SK-N-DZ (cell line): ENCODE data around the gene NIBAN1.
A peak's percentile ranks its signal among the peaks of the same experiment; 100 is the strongest.
"Not testable (repeated sequence)": the region's sequence is repeated elsewhere in the genome, so short reads cannot be mapped to it uniquely, and the experiment has no call there.

ENCODE experiments used
- DNase-seq: peaks from one replicate; pipeline ENCODE4 v3.0.0-alpha.2; 2015; ENCODE audit warnings: low spot score

Gene NIBAN1

GRCh38 chr1:184973272-184974055 lies 844 bp downstream of the NIBAN1 start:
- DNase-seq = peak; percentile 17

- DNase-seq = no peak
Observed at GRCh38 chr1:184972315-184973055, 1.8 kb downstream of the NIBAN1 start.

DNA sequence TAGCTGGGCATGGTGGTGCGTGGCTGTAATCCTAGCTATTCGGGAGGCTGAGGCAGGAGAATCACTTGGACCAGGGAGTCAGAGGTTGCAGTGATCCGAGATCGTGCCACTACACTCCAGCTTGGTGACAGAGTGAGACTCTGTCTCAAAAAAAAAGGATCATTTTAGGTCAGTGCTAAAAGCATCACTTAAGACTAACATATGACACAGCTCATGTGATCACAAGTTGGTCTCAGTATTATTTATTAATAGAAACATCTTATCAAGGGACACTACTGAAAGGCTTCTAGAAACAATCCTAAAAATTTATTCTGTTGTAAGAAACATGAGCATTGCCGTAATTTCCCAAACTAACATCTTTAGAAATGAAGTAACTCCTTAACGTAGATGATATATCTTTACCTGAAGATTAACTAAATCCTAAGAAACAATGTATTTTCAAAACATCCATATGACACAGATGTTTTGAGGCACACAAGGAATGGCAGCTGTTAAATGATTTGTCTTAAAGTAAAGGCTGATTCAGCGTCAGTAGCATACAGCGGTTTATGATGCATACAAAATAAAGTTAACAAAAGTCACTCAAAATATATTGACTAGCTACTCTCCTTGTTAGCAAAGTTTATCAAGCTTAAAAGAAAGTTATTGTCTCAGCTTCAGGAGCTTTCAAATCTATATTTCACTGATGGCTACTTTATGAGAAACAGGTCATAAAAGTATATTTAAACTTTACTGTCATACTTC lies 2.6 kb downstream of the NIBAN1 start:
- DNase-seq = no peak

GRCh38 chr1:184970691-184971161 lies 3.6 kb downstream of the NIBAN1 start:
- DNase-seq = no peak

- no peak for DNase-seq
Observed at GRCh38 chr1:184966989-184967388, 7.3 kb downstream of the NIBAN1 start.

DNA sequence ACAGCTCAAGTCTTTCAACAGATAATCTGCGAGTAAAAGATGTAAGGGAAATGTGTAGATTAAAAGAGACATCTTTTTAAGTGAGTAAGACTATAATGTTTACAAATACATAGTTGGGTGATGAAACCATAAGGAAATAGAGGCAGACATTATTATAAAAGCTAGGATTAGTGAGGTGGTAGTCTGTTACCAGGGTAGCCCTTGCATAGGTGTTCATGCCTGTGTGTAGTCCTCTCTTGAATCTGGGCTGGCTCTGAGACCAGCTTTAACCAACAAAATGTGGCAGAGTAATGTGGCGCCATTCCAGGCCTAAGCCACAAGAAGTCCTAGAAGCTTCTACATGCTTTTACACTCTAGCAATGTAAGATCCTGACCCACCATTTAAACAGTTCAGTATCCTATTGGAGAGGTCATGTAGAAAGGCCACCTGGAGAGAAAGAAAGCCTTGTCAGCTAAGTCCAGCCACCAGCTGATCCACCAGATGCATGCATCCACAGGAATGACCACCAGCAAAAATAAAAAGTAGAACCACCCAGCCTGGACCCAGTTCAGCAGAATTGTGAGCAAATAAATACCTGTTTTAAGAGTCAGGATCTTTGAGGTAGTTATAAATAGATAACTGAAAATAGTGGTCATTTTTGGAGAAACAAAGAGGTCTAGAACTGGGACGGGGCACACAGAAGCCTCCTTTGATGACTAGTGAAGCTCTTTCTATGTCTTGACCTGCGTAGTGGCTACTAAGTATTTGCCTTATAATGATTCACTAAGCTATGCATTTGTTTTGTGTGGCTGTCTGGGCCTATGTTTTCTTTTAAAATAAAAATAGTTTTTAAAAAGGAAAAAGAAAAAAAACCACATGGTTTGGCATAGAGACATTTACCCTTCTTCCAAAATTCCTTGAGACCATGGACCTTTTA lies 8.1 kb downstream of the NIBAN1 start:
- DNase-seq = no peak

GRCh38 chr1:184965439-184965838 lies 8.9 kb downstream of the NIBAN1 start:
- DNase-seq = no peak

DNA sequence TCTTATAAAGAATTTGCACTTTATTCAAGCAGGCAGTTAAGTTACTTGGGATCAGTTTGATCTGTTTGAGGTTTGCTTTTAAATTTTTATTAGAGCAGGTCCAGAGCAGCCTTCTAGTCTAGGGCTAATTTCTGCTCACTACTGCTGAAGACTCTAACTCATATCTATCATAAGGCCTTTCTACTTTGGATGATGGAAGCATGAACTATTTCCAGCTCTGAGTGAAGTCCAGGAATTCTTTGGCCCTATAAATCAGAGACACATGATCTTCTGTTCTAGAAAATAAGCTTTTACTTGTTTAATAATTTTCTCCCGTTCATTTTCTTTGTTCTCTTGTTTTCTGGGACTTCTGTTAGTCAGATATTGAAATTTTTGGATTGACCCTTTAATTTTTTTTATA lies 14.7 kb downstream of the NIBAN1 start:
- no peak for DNase-seq

DNA sequence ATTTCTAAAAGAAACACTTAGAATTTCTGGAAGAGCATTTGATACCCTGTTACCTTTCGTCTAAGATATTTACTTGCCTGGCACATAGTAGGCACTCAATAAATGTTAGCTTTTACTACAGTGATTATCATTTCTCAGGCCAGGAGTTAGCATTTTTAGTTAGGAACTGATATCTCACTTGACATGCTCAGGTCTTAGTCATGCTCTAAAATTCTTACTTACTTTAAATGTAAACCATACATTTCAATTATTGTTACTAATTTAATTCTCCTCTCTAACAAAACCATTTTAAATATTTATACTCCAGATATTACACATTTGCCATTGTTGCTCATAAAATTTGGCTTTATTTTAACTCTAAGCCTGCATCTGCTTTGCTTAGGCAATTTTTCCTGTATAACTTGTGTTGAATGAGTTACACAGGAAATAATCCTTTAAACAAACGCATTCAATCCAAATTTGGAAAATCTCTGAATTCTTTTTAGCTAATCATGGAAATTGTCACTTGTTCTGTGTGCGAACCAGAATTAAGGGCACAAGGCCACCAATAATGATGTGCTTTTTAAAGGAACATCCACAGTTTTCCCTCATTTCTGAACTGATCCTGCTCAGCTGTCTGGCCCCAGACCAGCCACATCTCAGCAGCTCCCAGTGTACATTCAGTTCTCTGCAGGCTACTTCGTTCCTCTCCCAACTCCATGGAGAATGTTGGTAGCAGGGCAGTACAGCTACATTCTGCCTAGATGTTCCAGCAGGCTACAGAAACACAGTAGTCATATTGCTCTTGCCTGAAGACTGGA lies 15.6 kb downstream of the NIBAN1 start:
- no peak for DNase-seq

GRCh38 chr1:184957901-184958300 lies 16.4 kb downstream of the NIBAN1 start:
- DNase-seq = not testable (repeated sequence)

DNA sequence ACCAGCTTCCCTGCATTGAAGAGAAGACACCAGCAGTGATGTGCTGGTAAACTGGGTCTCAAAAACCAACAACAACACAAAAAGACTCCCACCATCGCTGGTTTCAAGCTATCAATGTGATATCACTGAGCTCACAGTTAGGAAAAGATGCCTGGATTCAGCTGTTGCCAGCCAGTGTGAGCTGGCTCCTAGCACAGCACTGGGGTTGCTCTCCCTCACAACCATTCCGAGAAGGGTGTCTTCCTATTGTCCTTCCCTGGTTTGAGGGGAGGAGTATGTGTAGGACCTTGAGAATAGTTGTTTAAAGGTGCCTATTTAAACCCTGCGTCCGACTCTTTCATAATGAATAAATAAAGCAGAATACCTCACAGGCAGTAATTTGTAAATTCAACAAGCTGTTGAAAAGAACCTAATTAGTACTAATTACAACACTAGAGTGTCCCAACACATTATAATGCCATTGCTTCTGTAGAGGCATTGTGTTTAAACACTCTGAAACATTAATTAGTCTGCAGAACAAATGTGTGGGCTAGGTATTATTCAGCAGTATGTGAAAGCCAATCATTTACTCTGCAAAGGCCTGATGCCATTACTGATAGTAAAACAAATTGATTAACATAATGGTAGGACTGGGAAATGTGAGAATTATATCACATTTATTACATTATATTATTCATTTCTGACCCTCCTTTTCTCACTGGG lies 17.2 kb downstream of the NIBAN1 start:
- no peak for DNase-seq

GRCh38 chr1:184954232-184954995 lies 19.9 kb downstream of the NIBAN1 start:
- DNase-seq = no peak

DNA sequence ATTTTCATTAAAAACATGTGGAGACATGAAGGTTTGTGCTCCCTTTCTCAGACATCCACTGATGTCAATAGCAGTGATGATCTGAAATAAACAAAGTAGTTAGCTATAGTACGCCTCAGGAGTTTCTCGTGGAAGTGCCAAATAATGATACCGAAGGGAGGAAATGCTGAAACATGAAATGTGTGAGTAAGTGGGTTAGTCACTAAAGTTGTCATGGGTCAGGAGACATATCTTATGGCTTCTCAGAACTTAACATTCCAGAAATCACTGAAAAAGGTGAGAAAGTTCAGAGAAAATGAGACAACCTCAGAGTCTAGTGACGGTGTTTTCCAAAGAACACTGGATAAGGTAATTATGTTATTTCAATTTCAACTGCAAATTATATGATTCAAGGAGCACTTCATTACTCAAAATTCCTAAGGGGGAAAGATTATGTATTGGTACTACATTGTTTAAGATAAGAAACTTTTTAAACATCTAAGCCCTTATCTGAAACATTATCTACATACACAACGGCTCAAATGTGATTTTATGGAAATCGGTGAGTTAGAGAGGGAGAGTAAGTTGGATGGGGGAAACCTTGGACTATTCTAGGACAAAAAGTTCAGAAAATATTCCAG lies 20.6 kb downstream of the NIBAN1 start:
- no peak for DNase-seq

DNA sequence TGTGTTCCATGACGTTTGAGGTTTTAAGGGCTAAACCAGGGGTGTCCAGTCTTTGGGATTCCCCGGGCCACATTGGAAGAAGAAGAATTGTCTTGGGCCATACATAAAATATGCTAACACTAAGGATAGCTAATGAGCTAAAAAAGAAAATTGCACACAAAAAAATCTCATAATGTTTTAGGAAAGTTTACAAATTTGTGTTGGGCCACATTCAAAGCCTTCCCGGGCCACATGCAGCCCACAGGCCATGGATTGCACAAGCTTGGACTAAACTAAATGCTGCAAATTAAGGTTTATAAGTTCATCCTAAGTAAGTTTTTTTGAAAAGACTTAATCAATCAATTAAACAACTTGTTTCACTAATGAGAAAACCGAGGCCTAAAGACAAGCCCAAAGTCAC lies 21.9 kb downstream of the NIBAN1 start:
- no peak for DNase-seq

DNA sequence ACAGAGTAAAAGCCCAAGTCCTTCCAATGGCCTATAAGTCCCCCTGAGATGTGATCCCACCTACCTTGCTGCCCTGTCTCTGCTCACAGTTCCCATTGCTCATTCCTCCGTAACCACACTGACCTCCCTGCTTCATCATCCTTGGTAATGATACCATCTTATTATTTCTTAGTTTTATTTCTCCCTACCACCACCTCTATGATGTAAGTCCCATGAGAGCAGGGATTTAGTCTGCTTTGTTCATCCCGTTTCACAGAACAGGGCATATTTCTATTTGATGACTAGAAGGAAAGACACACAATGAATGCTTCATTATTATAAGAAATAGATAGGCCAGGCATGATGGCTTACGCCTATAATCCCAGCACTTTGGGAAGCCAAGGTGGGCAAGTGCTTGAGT lies 22.5 kb downstream of the NIBAN1 start:
- DNase-seq = no peak

- no peak for DNase-seq
Observed at GRCh38 chr1:184950906-184951305, 23.4 kb downstream of the NIBAN1 start.

GRCh38 chr1:184950227-184950626 lies 24.1 kb downstream of the NIBAN1 start:
- DNase-seq = no peak

DNA sequence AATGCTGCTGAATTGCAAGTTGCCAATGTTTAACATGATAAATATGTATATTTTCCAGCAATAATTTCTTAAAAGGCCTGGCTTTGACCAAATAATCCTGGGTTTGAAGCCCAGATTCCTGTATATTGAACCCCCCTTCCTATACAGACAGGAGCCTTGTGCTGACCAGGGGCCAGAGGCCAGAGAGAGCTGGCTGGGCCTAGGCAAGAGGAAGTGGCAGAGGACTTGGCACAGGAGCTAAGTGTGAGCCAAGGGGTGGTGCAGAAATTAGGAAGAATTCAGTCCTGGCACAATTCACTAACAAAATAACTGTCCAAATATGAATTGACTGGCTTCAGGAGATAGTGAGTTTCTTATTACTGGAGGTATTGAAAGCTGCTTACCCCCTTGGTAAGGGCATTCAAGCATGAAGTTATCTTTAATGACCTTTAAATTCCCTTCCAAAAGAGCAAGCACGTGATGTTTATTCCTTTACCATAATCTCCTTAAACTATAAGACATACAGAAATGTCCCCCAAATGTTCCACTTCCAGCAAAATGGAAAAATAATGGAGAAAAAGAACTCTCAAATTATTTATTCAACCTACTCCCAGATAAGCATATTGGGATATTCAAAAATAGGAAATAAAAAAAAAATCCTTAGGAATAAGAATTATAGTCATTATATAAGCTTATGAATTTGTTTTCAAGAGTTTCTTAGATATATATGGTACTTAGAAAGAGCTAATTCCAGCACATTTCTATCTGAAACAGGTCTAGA lies 26.6 kb downstream of the NIBAN1 start:
- DNase-seq = no peak
